Measurements from ENCODE around the gene IVD. TPM values are rescaled to one million over a fixed set of nuclear protein-coding genes. Genes with fewer than 3 reads are reported as not detected.

IVD gene
- total RNA-seq, 6 experiments from 2014 or later: 48.5 to 69.9 (median 50.4) TPM

GRCh38 chr15:40368719-40369473 is 36.7 kb upstream of the IVD start:
- Mint-ChIP-seq H3K27me3 (ENCODE audit: insufficient read depth) (peaks cover 20% of the 10 kb centered on the region), H3K4me1 (ENCODE audit: low read depth) (peaks cover 17% of the 10 kb centered on the region), H3K36me3 (ENCODE audit: low read depth) (no peaks in the 10 kb centered on the region), H3K4me3 (no peak overlapping the region), H3K9me3 (no peaks in the 10 kb centered on the region), H3K27ac (no peak overlapping the region)
- no peak for TF ChIP-seq CTCF (IDR thresholded peaks at IDR 0.05)
- DNase-seq: no peak

- DNase-seq: no peak
- H3K4me3 Mint-ChIP-seq: no peak overlapping the region
- peaks cover 17% of the 10 kb centered on the region for H3K4me1 Mint-ChIP-seq (ENCODE audit: low read depth)
- H3K9me3 Mint-ChIP-seq: no peaks in the 10 kb centered on the region
- no peak for TF ChIP-seq CTCF (IDR thresholded peaks at IDR 0.05)
- H3K27ac Mint-ChIP-seq: no peak overlapping the region
- no peaks in the 10 kb centered on the region for H3K36me3 Mint-ChIP-seq (ENCODE audit: low read depth)
- H3K27me3 Mint-ChIP-seq (ENCODE audit: insufficient read depth): peaks cover 16% of the 10 kb centered on the region
Measured at GRCh38 chr15:40369474-40369869, 36.1 kb upstream of the IVD start.

GRCh38 chr15:40369971-40370370 is 35.6 kb upstream of the IVD start:
- Mint-ChIP-seq H3K27me3 (ENCODE audit: insufficient read depth) (peaks cover 16% of the 10 kb centered on the region), H3K9me3 (no peaks in the 10 kb centered on the region), H3K36me3 (ENCODE audit: low read depth) (no peaks in the 10 kb centered on the region), H3K4me1 (ENCODE audit: low read depth) (peaks cover 17% of the 10 kb centered on the region), H3K27ac (no peak overlapping the region), H3K4me3 (no peak overlapping the region)
- no peak for DNase-seq
- no peak for TF ChIP-seq CTCF (IDR thresholded peaks at IDR 0.05)

GRCh38 chr15:40372981-40373380 is 32.6 kb upstream of the IVD start:
- H3K9me3 Mint-ChIP-seq: no peaks in the 10 kb centered on the region
- no peak for DNase-seq
- H3K27ac Mint-ChIP-seq: no peak overlapping the region
- H3K27me3 Mint-ChIP-seq (ENCODE audit: insufficient read depth): peaks cover 9% of the 10 kb centered on the region
- no peaks in the 10 kb centered on the region for H3K36me3 Mint-ChIP-seq (ENCODE audit: low read depth)
- no peak for TF ChIP-seq CTCF (IDR thresholded peaks at IDR 0.05)
- H3K4me1 Mint-ChIP-seq (ENCODE audit: low read depth): peaks cover 27% of the 10 kb centered on the region
- no peak overlapping the region for H3K4me3 Mint-ChIP-seq

GRCh38 chr15:40377606-40378005 is 28.0 kb upstream of the IVD start:
- DNase-seq: no peak
- Mint-ChIP-seq H3K9me3 (0 out of 2 replicates have a peak, but pooled peaks cover 4% of the 10 kb centered on the region), H3K36me3 (ENCODE audit: low read depth) (no peaks in the 10 kb centered on the region), H3K4me3 (no peak overlapping the region), H3K27me3 (ENCODE audit: insufficient read depth) (peaks cover 1% of the 10 kb centered on the region; the same call in 1 of the 2 replicates), H3K27ac (no peak overlapping the region), H3K4me1 (ENCODE audit: low read depth) (peaks cover 48% of the 10 kb centered on the region)
- no peak for TF ChIP-seq CTCF (IDR thresholded peaks at IDR 0.05)

Data from HFFc6 (cell line).